ENCODE data around the gene ITGA5.

GRCh38 chr12:54385251-54385914, 33.7 kb downstream of the ITGA5 start:
- TF ChIP-seq CTCF (IDR thresholded peaks at IDR 0.05; ENCODE audit: low read depth, low read length, poor library complexity, severe bottlenecking) (no peak), EZH2phosphoT487 (IDR thresholded peaks at IDR 0.05; ENCODE audit: borderline replicate concordance, low read length) (no peak)
